Measurements from ENCODE around the gene RALY. TPM values are rescaled to one million over a fixed set of nuclear protein-coding genes. Genes with fewer than 3 reads are reported as not detected.

RALY gene
- total and polyA plus RNA-seq, 10 of the 15 experiments (the other 5 are each of a cell fraction or from before 2014, with no cell fraction given) = 1.2 to 246 (median 137) TPM

- peaks cover 2 to 3% of the 10 kb centered on the region in 2 experiments; a peak in 3 of 4 replicates for H3K36me3 ChIP-seq (ENCODE audit: control insufficient read depth in 2 of 2, insufficient read depth in 2 of 2, low read length in 1 of 2)
- H3K4me3 ChIP-seq = no peak overlapping the region
- H3K27ac ChIP-seq (ENCODE audit: control insufficient read depth, insufficient read depth) = no peak overlapping the region
- BruUV-seq (replicated peaks) = no TSS peak
- H3K9ac ChIP-seq (ENCODE audit: control insufficient read depth, insufficient read depth, low read length) = no peak overlapping the region
- RAD21 ChIA-PET (ENCODE audit: unreplicated experiment) = no interaction called here
- TF ChIP-seq WRNIP1 (IDR thresholded peaks at IDR 0.05; ENCODE audit: borderline replicate concordance, low read depth, low read length) (no peak), HDGF (IDR thresholded peaks at IDR 0.05) (no peak), TARDBP (IDR thresholded peaks at IDR 0.05; ENCODE audit: borderline replicate concordance) (no peak), NFYB (IDR thresholded peaks at IDR 0.05; ENCODE audit: insufficient read depth, low read depth, low read length) (no peak), ATF2 (IDR thresholded peaks at IDR 0.05; ENCODE audit: low read length) (no peak), BHLHE40 (IDR thresholded peaks at IDR 0.05; ENCODE audit: borderline replicate concordance in 1 of 2, low read depth in 2 of 2, low read length in 1 of 2) (no peak), NR2C2 (IDR thresholded peaks at IDR 0.05; ENCODE audit: borderline replicate concordance, control insufficient read depth, insufficient read length, low read depth) (no peak), EED (IDR thresholded peaks at IDR 0.05; ENCODE audit: low read depth) (no peak), SIX5 (IDR thresholded peaks at IDR 0.05; ENCODE audit: low read depth, low read length, severe bottlenecking) (no peak), FOS (IDR thresholded peaks at IDR 0.05; ENCODE audit: borderline replicate concordance, extremely low read depth, insufficient read length) (no peak), ATF7 (IDR thresholded peaks at IDR 0.05; ENCODE audit: low read depth) (no peak), SP1 (IDR thresholded peaks at IDR 0.05; ENCODE audit: low read depth, low read length) (no peak), SMAD5 (IDR thresholded peaks at IDR 0.05; ENCODE audit: low read depth) (no peak), ZBED1 (IDR thresholded peaks at IDR 0.05; ENCODE audit: borderline replicate concordance) (no peak), BRCA1 (IDR thresholded peaks at IDR 0.05; ENCODE audit: low read depth, low read length) (no peak)
- TF ChIP-seq, protein P1, sequence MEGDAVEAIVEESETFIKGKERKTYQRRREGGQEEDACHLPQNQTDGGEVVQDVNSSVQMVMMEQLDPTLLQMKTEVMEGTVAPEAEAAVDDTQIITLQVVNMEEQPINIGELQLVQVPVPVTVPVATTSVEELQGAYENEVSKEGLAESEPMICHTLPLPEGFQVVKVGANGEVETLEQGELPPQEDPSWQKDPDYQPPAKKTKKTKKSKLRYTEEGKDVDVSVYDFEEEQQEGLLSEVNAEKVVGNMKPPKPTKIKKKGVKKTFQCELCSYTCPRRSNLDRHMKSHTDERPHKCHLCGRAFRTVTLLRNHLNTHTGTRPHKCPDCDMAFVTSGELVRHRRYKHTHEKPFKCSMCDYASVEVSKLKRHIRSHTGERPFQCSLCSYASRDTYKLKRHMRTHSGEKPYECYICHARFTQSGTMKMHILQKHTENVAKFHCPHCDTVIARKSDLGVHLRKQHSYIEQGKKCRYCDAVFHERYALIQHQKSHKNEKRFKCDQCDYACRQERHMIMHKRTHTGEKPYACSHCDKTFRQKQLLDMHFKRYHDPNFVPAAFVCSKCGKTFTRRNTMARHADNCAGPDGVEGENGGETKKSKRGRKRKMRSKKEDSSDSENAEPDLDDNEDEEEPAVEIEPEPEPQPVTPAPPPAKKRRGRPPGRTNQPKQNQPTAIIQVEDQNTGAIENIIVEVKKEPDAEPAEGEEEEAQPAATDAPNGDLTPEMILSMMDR (IDR thresholded peaks at IDR 0.05 in 2 of 3, conservative IDR thresholded peaks at IDR 0.05 in 1 of 3; ENCODE audit: control insufficient read depth in 2 of 3, extremely low read depth in 1 of 3, insufficient read depth in 1 of 3, low read depth in 3 of 3, low read length in 3 of 3) = no peak
- TF ChIP-seq, protein P2, sequence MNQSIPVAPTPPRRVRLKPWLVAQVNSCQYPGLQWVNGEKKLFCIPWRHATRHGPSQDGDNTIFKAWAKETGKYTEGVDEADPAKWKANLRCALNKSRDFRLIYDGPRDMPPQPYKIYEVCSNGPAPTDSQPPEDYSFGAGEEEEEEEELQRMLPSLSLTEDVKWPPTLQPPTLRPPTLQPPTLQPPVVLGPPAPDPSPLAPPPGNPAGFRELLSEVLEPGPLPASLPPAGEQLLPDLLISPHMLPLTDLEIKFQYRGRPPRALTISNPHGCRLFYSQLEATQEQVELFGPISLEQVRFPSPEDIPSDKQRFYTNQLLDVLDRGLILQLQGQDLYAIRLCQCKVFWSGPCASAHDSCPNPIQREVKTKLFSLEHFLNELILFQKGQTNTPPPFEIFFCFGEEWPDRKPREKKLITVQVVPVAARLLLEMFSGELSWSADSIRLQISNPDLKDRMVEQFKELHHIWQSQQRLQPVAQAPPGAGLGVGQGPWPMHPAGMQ (IDR thresholded peaks at IDR 0.05; ENCODE audit: borderline replicate concordance) = no peak
- in situ Hi-C loops (cut with MboI) (no loop called here), intact Hi-C loops (cut with micrococcal nuclease; ENCODE audit: unreplicated experiment) (no loop called here)
- CTCF ChIA-PET = interaction anchor here (0.7 kb wide), 1 partner anchor 27 kb away, joined by 3 read pairs; no protein-coding TSS in a partner anchor
- ATAC-seq (no peak), FAIRE-seq (no peak), DNase-seq (ENCODE audit: low read depth, low spot score) (no peak)
- SMC1A ChIA-PET (ENCODE audit: uncharacterized antibody, unreplicated experiment) = interaction anchor here (1.0 kb wide), 1 partner anchor 59 kb away, joined by 3 read pairs; no protein-coding TSS in a partner anchor
- peaks cover 49% of the 10 kb centered on the region for H3K79me2 ChIP-seq (ENCODE audit: control insufficient read depth, insufficient read depth, low read length)
- H3K4me2 ChIP-seq (ENCODE audit: control insufficient read depth, insufficient read depth) = no peak overlapping the region
- H3K9me3 ChIP-seq (replicated peaks; ENCODE audit: control insufficient read depth, insufficient read depth, low read length) = no peaks in the 10 kb centered on the region
- no peaks in the 10 kb centered on the region for H3K4me1 ChIP-seq (ENCODE audit: control insufficient read depth, insufficient read depth, low read length)
- no peaks in the 10 kb centered on the region for H3K27me3 ChIP-seq (replicated peaks in 1 of 2; ENCODE audit: control insufficient read depth in 2 of 2, insufficient read depth in 2 of 2, low read length in 1 of 2)
- POLR2A ChIA-PET = no interaction called here
- 46% methylated on average over 1 of the region's 1 CpG for WGBS (ENCODE audit: insufficient coverage, insufficient replicate concordance, low lambda C conversion rate, missing lambda C conversion rate)
- H2AFZ ChIP-seq (ENCODE audit: control insufficient read depth, low read depth, low read length) = no peak overlapping the region
- peaks cover 7% of the 10 kb centered on the region for H4K20me1 ChIP-seq (ENCODE audit: control insufficient read depth, insufficient read depth)
These were observed 55.7 kb downstream of the RALY start for GRCh38 chr20:34049389-34049788.

All from GM12878 (cell line).